Neural progenitor cell (in vitro differentiated cells): ENCODE results near the gene CRIM1.

Experiments
- EZH2 ChIP-seq: fragments of 200-600 bp; sonication (generic); IDR thresholded peaks from 2 replicates; pipeline ENCODE4 v1.6.1; 2017; ENCODE audit warnings: antibody characterized with exemption, mild to moderate bottlenecking, moderate library complexity
- TF ChIP-seq, protein P1 (sequence below): fragments of 200-600 bp; sonication (generic); IDR thresholded peaks from 2 replicates; pipeline ENCODE4 v1.5.1; 2017; ENCODE audit warnings: antibody characterized with exemption, mild to moderate bottlenecking

DNA sequence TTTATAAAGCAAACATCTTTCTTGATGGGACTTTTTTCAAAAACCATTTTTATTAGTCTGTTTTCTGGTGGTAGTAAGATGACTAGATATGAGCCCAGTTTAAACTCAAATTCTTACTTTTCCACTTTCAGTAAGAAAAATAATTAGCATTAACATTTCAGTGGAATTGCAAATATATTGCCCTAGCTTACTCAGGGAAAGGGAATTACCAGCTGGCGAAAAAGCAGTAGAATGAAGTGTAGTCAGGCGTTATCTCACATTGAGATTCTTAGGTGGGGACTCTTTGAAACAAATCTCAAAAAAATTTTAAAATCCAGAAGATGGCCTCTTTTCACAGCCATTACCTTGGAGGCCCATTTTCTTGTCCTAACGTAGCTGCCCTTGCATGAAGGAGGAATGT is 65.8 kb downstream of the CRIM1 start:
- no peak for TF ChIP-seq EZH2
- TF ChIP-seq, protein P1, sequence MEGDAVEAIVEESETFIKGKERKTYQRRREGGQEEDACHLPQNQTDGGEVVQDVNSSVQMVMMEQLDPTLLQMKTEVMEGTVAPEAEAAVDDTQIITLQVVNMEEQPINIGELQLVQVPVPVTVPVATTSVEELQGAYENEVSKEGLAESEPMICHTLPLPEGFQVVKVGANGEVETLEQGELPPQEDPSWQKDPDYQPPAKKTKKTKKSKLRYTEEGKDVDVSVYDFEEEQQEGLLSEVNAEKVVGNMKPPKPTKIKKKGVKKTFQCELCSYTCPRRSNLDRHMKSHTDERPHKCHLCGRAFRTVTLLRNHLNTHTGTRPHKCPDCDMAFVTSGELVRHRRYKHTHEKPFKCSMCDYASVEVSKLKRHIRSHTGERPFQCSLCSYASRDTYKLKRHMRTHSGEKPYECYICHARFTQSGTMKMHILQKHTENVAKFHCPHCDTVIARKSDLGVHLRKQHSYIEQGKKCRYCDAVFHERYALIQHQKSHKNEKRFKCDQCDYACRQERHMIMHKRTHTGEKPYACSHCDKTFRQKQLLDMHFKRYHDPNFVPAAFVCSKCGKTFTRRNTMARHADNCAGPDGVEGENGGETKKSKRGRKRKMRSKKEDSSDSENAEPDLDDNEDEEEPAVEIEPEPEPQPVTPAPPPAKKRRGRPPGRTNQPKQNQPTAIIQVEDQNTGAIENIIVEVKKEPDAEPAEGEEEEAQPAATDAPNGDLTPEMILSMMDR: no peak
